HepG2 (cell line): ENCODE results near the gene ENTPD6. TPM values are rescaled to one million over a fixed set of nuclear protein-coding genes. Genes with fewer than 3 reads are reported as not detected.

ENCODE experiments used
- ATAC-seq: fragments of 200-7000 bp; cut with Tn5 transposase; 3 replicates; pipeline ENCODE4 v1.9.1; 2020; ENCODE audit warnings: mild to moderate bottlenecking, moderate library complexity
- BruUV-seq: library from RNA; stranded (reverse); fragments of 400-500 nt; replicated peaks from 2 replicates; lab custom pipeline; 2021; lab: Mats Ljungman, UMichigan
- CTCF ChIA-PET: fragments of 300-600 bp; formaldehyde crosslinking; extraction: SDS; loops from one replicate; lab custom pipeline; 2021; ENCODE audit warnings: low total read pairs, inconsistent platforms, low intra/inter-chr PET ratio; lab: Yijun Ruan, JAX
- POLR2A ChIA-PET: fragments of 350-600 bp; sonication (Branson Sonifier 250); formaldehyde crosslinking; loops from one replicate; lab custom pipeline; 2020; ENCODE audit warnings: antibody characterized with exemption, inconsistent platforms; lab: Yijun Ruan, JAX
- DNase-seq: peaks from one replicate; pipeline ENCODE4 v3.0.0-alpha.2; 2015; ENCODE audit warnings: low spot score
- FAIRE-seq: peaks from 3 replicates; lab custom pipeline; 2011; peaks lifted over from hg19 to GRCh38; lab: Jason Lieb, UNC
- H2AFZ ChIP-seq: one replicate; pipeline ENCODE4 v1.6.1; 2011; ENCODE audit warnings: low read length, inconsistent platforms
- H3K27ac ChIP-seq: fragments of 300-600 bp; 3 replicates; pipeline ENCODE4 v1.8.0; 2011; ENCODE audit warnings: mixed run types, mild to moderate bottlenecking, mixed read lengths, low read length, inconsistent platforms; ENCODE audit not compliant: insufficient read depth; ENCODE audit errors: extremely low read length
- H3K27me3 ChIP-seq, 2 experiments: fragments of 200-600 bp in 1 of 2; 2 replicates in 1 of 2; 3 replicates in 1 of 2; pipeline versions ENCODE4 v1.6.0 to v1.8.0; 2011; ENCODE audit warnings: low read length in 2 of 2, mild to moderate bottlenecking in 2 of 2, moderate library complexity in 2 of 2, inconsistent platforms in 1 of 2; ENCODE audit not compliant: insufficient read depth in 2 of 2, control insufficient read depth in 1 of 2
- H3K36me3 ChIP-seq, 2 experiments: fragments of 200-600 bp in 1 of 2; replicated peaks in 1 of 2; 2 replicates in 1 of 2; 3 replicates in 1 of 2; pipeline versions ENCODE4 v1.5.1 to v1.8.0; 2011; ENCODE audit warnings: low read length in 2 of 2, inconsistent platforms in 1 of 2; ENCODE audit not compliant: insufficient read depth in 2 of 2, control insufficient read depth in 1 of 2
- H3K4me1 ChIP-seq: 2 replicates; pipeline ENCODE4 v1.5.1; 2012; ENCODE audit warnings: low read length, inconsistent platforms; ENCODE audit not compliant: insufficient read depth
- H3K4me2 ChIP-seq: 2 replicates; pipeline ENCODE4 v1.6.0; 2011; ENCODE audit warnings: low read depth, low read length, inconsistent platforms
- H3K4me3 ChIP-seq, 3 experiments: fragments of 200-600 bp in 1 of 3; sonication (generic), shearing (Covaris generic) in 1 of 3; replicated peaks in 1 of 3; 2 replicates each; pipeline ENCODE4 v1.5.1; 2011 to 2016; ENCODE audit warnings: low read length in 3 of 3, inconsistent platforms in 2 of 3, low read depth in 2 of 3, mild to moderate bottlenecking in 2 of 3, control low read depth in 1 of 3, mixed read lengths in 1 of 3; ENCODE audit not compliant: insufficient read depth in 1 of 3
- H3K79me2 ChIP-seq: one replicate; pipeline ENCODE4 v1.6.1; 2011; ENCODE audit warnings: low read length, inconsistent platforms; ENCODE audit not compliant: insufficient read depth
- H3K9ac ChIP-seq: 2 replicates; pipeline ENCODE4 v1.6.0; 2011; ENCODE audit warnings: mild to moderate bottlenecking, low read depth, low read length, inconsistent platforms; ENCODE audit not compliant: insufficient read depth
- H3K9me3 ChIP-seq: 2 replicates; pipeline ENCODE4 v1.5.1; 2012; ENCODE audit warnings: mild to moderate bottlenecking, low read length
- H4K20me1 ChIP-seq: 2 replicates; pipeline ENCODE4 v1.6.0; 2011; ENCODE audit warnings: inconsistent platforms, mild to moderate bottlenecking, low read length, moderate library complexity; ENCODE audit not compliant: insufficient read depth
- FOXJ3 ChIP-seq: sonication (generic); formaldehyde crosslinking; IDR thresholded peaks from 2 replicates; pipeline ENCODE4 v1.4.0; 2020; ENCODE audit warnings: missing genetic modification reagents, mild to moderate bottlenecking, borderline replicate concordance
- ZNF224 ChIP-seq: sonication (generic); formaldehyde crosslinking; IDR thresholded peaks from 2 replicates; pipeline ENCODE4 v1.5.0; 2020; ENCODE audit warnings: mild to moderate bottlenecking, missing genetic modification reagents
- ZNF30 ChIP-seq: sonication (generic); formaldehyde crosslinking; IDR thresholded peaks from 2 replicates; pipeline ENCODE4 v1.5.0; 2020; ENCODE audit warnings: mild to moderate bottlenecking, missing genetic modification reagents
- ZNF546 ChIP-seq: sonication (generic); formaldehyde crosslinking; conservative IDR thresholded peaks from 2 replicates; pipeline ENCODE4 v1.8.1; 2023; ENCODE audit warnings: mild to moderate bottlenecking, missing genetic modification reagents
- ZNF687 ChIP-seq: sonication (generic); formaldehyde crosslinking; IDR thresholded peaks from 2 replicates; pipeline ENCODE4 v1.5.1; 2020; ENCODE audit warnings: mild to moderate bottlenecking, missing genetic modification reagents, moderate library complexity
- WGBS: methylation state at CpG from one replicate; pipeline ENCODE4 v1.1.6; 2017; ENCODE audit warnings: low lambda C conversion rate; 5-methylcytosine and 5-hydroxymethylcytosine counted together
- in situ Hi-C: cut with HindIII; loops from 2 replicates; pipeline ENCODE4 v1.10.0; 2017; ENCODE audit warnings: low pct_unique_long_range_greater_than_20kb; ENCODE audit not compliant: extremely low pct_ligation_motif_present
- intact Hi-C: fragments of 100-400 bp; cut with micrococcal nuclease; formaldehyde crosslinking; loops from one replicate; pipeline ENCODE4 v1.10.0; 2022; ENCODE audit not compliant: unreplicated experiment
- polyA plus RNA-seq, 8 experiments: library from polyadenylated mRNA; depleted of rRNA in 3 of 8; stranded (reverse) in 7 of 8; unstranded in 1 of 8; fragments of >200 nt; fragmentation: Illumina TruSeq in 4 of 8; extraction: Trizol in 4 of 8; gene quantifications; 2 replicates each; pipeline versions ENCODE4 v1.2.1 to v1.2.3, GENCODE V29; 2011 to 2016; ENCODE audit warnings: low read depth in 4 of 8, missing spikeins in 1 of 8, mixed read lengths in 1 of 8; ENCODE audit not compliant: insufficient read depth in 1 of 8
- total RNA-seq, 5 experiments: library from RNA; depleted of rRNA; stranded (reverse); fragments of >200 nt; fragmentation: Illumina TruSeq; extraction: Trizol; gene quantifications; 2 replicates each; pipeline ENCODE4 v1.2.3, GENCODE V29; 2016; ENCODE audit warnings: low read depth in 1 of 5

The ENTPD6 gene
- total and polyA plus RNA-seq, 2 of the 13 experiments (the other 11 are each of a cell fraction or from before 2014, with no cell fraction given), result 164 to 172 TPM

- intact Hi-C loops, result no loop called here
- Histone ChIP-seq H3K4me1 (no peaks in the 10 kb centered on the region), H2AFZ (no peak overlapping the region), H3K27me3 (no peaks in the 10 kb centered on the region)
- DNase-seq, result no peak
- TF ChIP-seq ZNF546 (no peak), ZNF687 (0 out of 2 replicates have a peak, but pooled peaks have one; percentile 12), ZNF224 (no peak), ZNF30 (CRISPR knock-in tag) (no peak), FOXJ3 (no peak)
- TF ChIP-seq, all 625 proteins: peak for 1
- H3K9ac ChIP-seq, result no peak overlapping the region
- no peaks in the 10 kb centered on the region; the same call in 1 of the 2 replicates for H4K20me1 ChIP-seq
- no peak overlapping the region for H3K27ac ChIP-seq
- WGBS, result 87% methylated on average over 8 of the region's 8 CpGs
- FAIRE-seq (no peak), ATAC-seq (no peak; the same call in 2 of the 3 replicates)
- no peak overlapping the region for H3K4me3 ChIP-seq
- no peak overlapping the region for H3K4me2 ChIP-seq
- peaks cover 7 to 25% of the 10 kb centered on the region in 2 experiments; a peak in 4 of 5 replicates for H3K36me3 ChIP-seq
- ChIA-PET POLR2A (no interaction called here), CTCF (no interaction called here)
- in situ Hi-C loops, result no loop called here
- no peaks in the 10 kb centered on the region for H3K9me3 ChIP-seq
- peaks cover 15% of the 10 kb centered on the region for H3K79me2 ChIP-seq
- BruUV-seq, result no TSS peak
Observed at GRCh38 chr20:25258476-25258805, 62.9 kb downstream of the ENTPD6 start.
